SK-N-SH (cell line): Measurements from ENCODE around the gene ASPG. TPM values are rescaled to one million over a fixed set of nuclear protein-coding genes. Genes with fewer than 3 reads are reported as not detected.

ENCODE experiments used
- CTCF ChIA-PET: fragments of 300-600, 350-600 bp; formaldehyde crosslinking; extraction: SDS; loops from one replicate; lab custom pipeline; 2021; lab: Yijun Ruan, JAX
- POLR2A ChIA-PET: fragments of 350-600 bp; sonication (Branson Sonifier 250); formaldehyde crosslinking; extraction: SDS; loops from one replicate; lab custom pipeline; 2020; ENCODE audit warnings: antibody characterized with exemption, inconsistent platforms; lab: Yijun Ruan, JAX
- DNase-seq: peaks from one replicate; pipeline ENCODE4 v3.0.0; 2012
- H2AFZ ChIP-seq: fragments of 200-600 bp; sonication (generic); 2 replicates; pipeline ENCODE4 v1.8.1; 2016; ENCODE audit warnings: antibody characterized with exemption, mild to moderate bottlenecking, low read depth
- H3F3A ChIP-seq: fragments of 200-600 bp; sonication (generic); replicated peaks from 2 replicates; pipeline ENCODE3; 2016; ENCODE audit warnings: antibody characterized with exemption, mild to moderate bottlenecking; ENCODE audit not compliant: insufficient read depth
- H3K27ac ChIP-seq, 2 experiments: fragments of 200-500 bp in 1 of 2; fragments of 200-600 bp in 1 of 2; sonication (Bioruptor generic) in 1 of 2; sonication (generic), shearing (Covaris generic) in 1 of 2; 2 replicates each; pipeline versions ENCODE4 v1.5.1 to v1.6.1; 2014 to 2016; ENCODE audit warnings: low read depth in 2 of 2, inconsistent platforms in 1 of 2, low read length in 1 of 2, mild to moderate bottlenecking in 1 of 2, mixed read lengths in 1 of 2
- H3K27me3 ChIP-seq: fragments of 200-600 bp; sonication (generic), shearing (Covaris generic); 2 replicates; pipeline ENCODE4 v1.6.1; 2016; ENCODE audit warnings: mixed run types; ENCODE audit not compliant: insufficient read depth
- H3K36me3 ChIP-seq, 2 experiments: fragments of 200-500 bp in 1 of 2; fragments of 200-600 bp in 1 of 2; sonication (Bioruptor generic) in 1 of 2; sonication (generic) in 1 of 2; replicated peaks in 1 of 2; 2 replicates each; pipeline versions ENCODE3 to v1.5.1; 2014 to 2016; ENCODE audit warnings: low read length in 1 of 2, mild to moderate bottlenecking in 1 of 2; ENCODE audit not compliant: insufficient read depth in 2 of 2, control insufficient read depth in 1 of 2
- H3K4me1 ChIP-seq, 2 experiments: fragments of 200-500 bp in 1 of 2; fragments of 200-600 bp in 1 of 2; sonication (Bioruptor generic) in 1 of 2; sonication (generic), shearing (Covaris generic) in 1 of 2; 2 replicates each; pipeline versions ENCODE4 v1.5.1 to v1.6.1; 2014 to 2016; ENCODE audit warnings: low read depth in 1 of 2, low read length in 1 of 2, mixed run types in 1 of 2; ENCODE audit not compliant: insufficient read depth in 2 of 2, control insufficient read depth in 1 of 2
- H3K4me2 ChIP-seq: fragments of 200-600 bp; sonication (generic), shearing (Covaris generic); 2 replicates; pipeline ENCODE4 v1.6.1; 2017; ENCODE audit warnings: mixed run types
- H3K4me3 ChIP-seq, 2 experiments: fragments of 200-500 bp in 1 of 2; fragments of 200-600 bp in 1 of 2; sonication (Bioruptor generic) in 1 of 2; sonication (generic), shearing (Covaris generic) in 1 of 2; 2 replicates each; pipeline versions ENCODE4 v1.5.1 to v1.8.1; 2014 to 2016; ENCODE audit warnings: low read depth in 2 of 2, inconsistent platforms in 1 of 2, low read length in 1 of 2, mild to moderate bottlenecking in 1 of 2, mixed read lengths in 1 of 2, moderate library complexity in 1 of 2
- H3K79me2 ChIP-seq: fragments of 200-600 bp; sonication (generic); 2 replicates; pipeline ENCODE4 v1.8.1; 2017; ENCODE audit warnings: mild to moderate bottlenecking; ENCODE audit not compliant: insufficient read depth
- H3K9ac ChIP-seq: fragments of 200-600 bp; sonication (generic); 2 replicates; pipeline ENCODE4 v1.6.1; 2017; ENCODE audit warnings: mixed run types
- H3K9me2 ChIP-seq: fragments of 200-600 bp; sonication (generic); 2 replicates; pipeline ENCODE4 v1.6.1; 2017; ENCODE audit warnings: mixed run types
- H3K9me3 ChIP-seq: fragments of 200-600 bp; sonication (generic); 2 replicates; pipeline ENCODE4 v1.6.1; 2017; ENCODE audit warnings: mixed run types, mild to moderate bottlenecking, moderate library complexity
- H4K20me1 ChIP-seq: fragments of 200-600 bp; sonication (generic); 2 replicates; pipeline ENCODE4 v1.6.1; 2017; ENCODE audit warnings: mild to moderate bottlenecking, mixed run types; ENCODE audit not compliant: insufficient read depth
- CTCF ChIP-seq: fragments of 200-600 bp; sonication (generic); IDR thresholded peaks from 2 replicates; pipeline ENCODE4 v1.6.1; 2017; ENCODE audit warnings: antibody characterized with exemption, mild to moderate bottlenecking, moderate library complexity
- ELF1 ChIP-seq: IDR thresholded peaks from 2 replicates; pipeline ENCODE4 v1.4.0; 2012
- EZH2phosphoT487 ChIP-seq: fragments of 200-600 bp; sonication (generic); IDR thresholded peaks from 2 replicates; pipeline ENCODE4 v1.6.1; 2017; ENCODE audit warnings: low read depth, mixed run types, mild to moderate bottlenecking, antibody characterized with exemption, moderate library complexity, borderline replicate concordance
- FOXJ3 ChIP-seq: sonication (generic); formaldehyde crosslinking; IDR thresholded peaks from 2 replicates; pipeline ENCODE4 v1.5.1; 2020; ENCODE audit warnings: mild to moderate bottlenecking, missing genetic modification reagents
- FOXM1 ChIP-seq: IDR thresholded peaks from 2 replicates; pipeline ENCODE4 v1.4.0; 2012; ENCODE audit warnings: low read depth, mild to moderate bottlenecking
- GABPA ChIP-seq: IDR thresholded peaks from 2 replicates; pipeline ENCODE4 v1.4.0; 2012; ENCODE audit warnings: low read depth, mild to moderate bottlenecking
- GATA2 ChIP-seq: sonication (generic); formaldehyde crosslinking; IDR thresholded peaks from 2 replicates; pipeline ENCODE4 v1.5.0; 2020; ENCODE audit warnings: mild to moderate bottlenecking, missing genetic modification reagents
- JUND ChIP-seq: IDR thresholded peaks from 2 replicates; pipeline ENCODE4 v1.4.0; 2012
- MAX ChIP-seq: IDR thresholded peaks from 2 replicates; pipeline ENCODE4 v1.4.0; 2012; ENCODE audit warnings: low read depth
- NRF1 ChIP-seq: IDR thresholded peaks from 2 replicates; pipeline ENCODE4 v1.6.1; 2012; ENCODE audit warnings: low read depth, mild to moderate bottlenecking, low read length
- PBX3 ChIP-seq: IDR thresholded peaks from 2 replicates; pipeline ENCODE4; 2012
- SMC3 ChIP-seq: IDR thresholded peaks from 2 replicates; pipeline ENCODE4 v1.6.1; 2012; ENCODE audit warnings: low read depth, low read length, improper control_type of control experiment
- TAF1 ChIP-seq: IDR thresholded peaks from 2 replicates; pipeline ENCODE4 v1.6.1; 2012; ENCODE audit warnings: low read depth, mild to moderate bottlenecking, low read length, moderate library complexity, borderline replicate concordance
- TEAD4 ChIP-seq: IDR thresholded peaks from 2 replicates; pipeline ENCODE4 v1.4.0; 2012; ENCODE audit warnings: mild to moderate bottlenecking, borderline replicate concordance; ENCODE audit not compliant: insufficient read depth
- USF2 ChIP-seq: fragments of 150-350 bp; IDR thresholded peaks from 2 replicates; pipeline ENCODE4 v1.6.1; 2017; ENCODE audit warnings: antibody characterized with exemption, low read length, low read depth, borderline replicate concordance
- YY1 ChIP-seq: IDR thresholded peaks from 2 replicates; pipeline ENCODE4 v1.4.0; 2012; ENCODE audit warnings: low read depth, mild to moderate bottlenecking
- WGBS: methylation state at CpG from one replicate; pipeline ENCODE4 v1.1.6; 2017; ENCODE audit warnings: low lambda C conversion rate; 5-methylcytosine and 5-hydroxymethylcytosine counted together
- polyA plus RNA-seq, 3 experiments: library from polyadenylated mRNA; depleted of rRNA; stranded (reverse); fragments of >200 nt; gene quantifications; 2 replicates each; pipeline ENCODE4 v1.2.3, GENCODE V29; 2012

ASPG gene
- polyA plus RNA-seq, 1 of the 3 experiments (the other 2 are of a cell fraction) = not detected

- 42% methylated on average over 4 of the region's 4 CpGs for WGBS
- CTCF ChIA-PET = interaction anchor here (0.6 kb wide), 1 partner anchor 591 kb away, joined by 4 read pairs; no protein-coding TSS in a partner anchor
Observed at GRCh38 chr14:104073764-104074163, 11.7 kb upstream of the ASPG start.

GRCh38 chr14:104075530-104076151, 9.9 kb upstream of the ASPG start:
- no peaks in the 10 kb centered on the region for H4K20me1 ChIP-seq
- H3K9me2 ChIP-seq = no peaks in the 10 kb centered on the region
- ChIA-PET CTCF (interaction anchor here (0.6 to 5.2 kb wide), 19 partner anchors 9 to 560 kb away, joined by 3 to 166 read pairs (median 3); partner anchors contain the start of gene ASPG), POLR2A (no interaction called here)
- no peaks in the 10 kb centered on the region for H3K9me3 ChIP-seq
- H3F3A ChIP-seq = peaks cover 3% of the 10 kb centered on the region
- no peak overlapping the region for H2AFZ ChIP-seq
- DNase-seq = peak; percentile 32
- H3K27ac ChIP-seq = no peak overlapping the region
- H3K9ac ChIP-seq = no peak overlapping the region
- no peak overlapping the region; a peak in 1 of 4 replicates for H3K4me3 ChIP-seq
- no peaks in the 10 kb centered on the region for H3K79me2 ChIP-seq
- WGBS = 37% methylated on average over 6 of the region's 6 CpGs
- H3K27me3 ChIP-seq = no peaks in the 10 kb centered on the region
- no peaks in the 10 kb centered on the region for H3K36me3 ChIP-seq
- H3K4me2 ChIP-seq = no peak overlapping the region
- H3K4me1 ChIP-seq = no peaks in the 10 kb centered on the region; a peak in 1 of 4 replicates
- TF ChIP-seq FOXM1 = no peak
- TF ChIP-seq SMC3 = peak; percentile 22; the same call in 1 of the 2 replicates
- no peak for TF ChIP-seq ELF1
- TF ChIP-seq FOXJ3 (CRISPR knock-in tag) = no peak
- no peak for TF ChIP-seq TAF1
- TF ChIP-seq CTCF = peak; percentile 41
- no peak for TF ChIP-seq GABPA
- no peak for TF ChIP-seq NRF1
- TF ChIP-seq GATA2 (CRISPR knock-in tag) = no peak
- no peak for TF ChIP-seq JUND
- no peak for TF ChIP-seq TEAD4
- TF ChIP-seq EZH2phosphoT487 = no peak
- TF ChIP-seq PBX3 = no peak
- TF ChIP-seq USF2 = no peak
- no peak for TF ChIP-seq YY1

More at GRCh38 chr14:104073764-104074163, 11.7 kb upstream of the ASPG start:
- H3K79me2 ChIP-seq = no peaks in the 10 kb centered on the region
- no peaks in the 10 kb centered on the region for H3K9me2 ChIP-seq
- no peaks in the 10 kb centered on the region for H3K9me3 ChIP-seq
- no peak for TF ChIP-seq YY1
- TF ChIP-seq SMC3 = no peak
- no peak for TF ChIP-seq TAF1
- TF ChIP-seq EZH2phosphoT487 = no peak
- no peak for TF ChIP-seq FOXJ3 (CRISPR knock-in tag)
- no peak for TF ChIP-seq MAX
- TF ChIP-seq CTCF = no peak
- TF ChIP-seq, all 33 proteins: peak for 0
- Histone ChIP-seq H3K36me3 (no peaks in the 10 kb centered on the region), H3K4me1 (no peaks in the 10 kb centered on the region; a peak in 1 of 4 replicates), H3K9ac (no peak overlapping the region), H3F3A (peaks cover 3% of the 10 kb centered on the region), H3K4me2 (no peak overlapping the region), H3K4me3 (no peak overlapping the region), H2AFZ (no peak overlapping the region), H4K20me1 (no peaks in the 10 kb centered on the region), H3K27ac (no peak overlapping the region), H3K27me3 (peaks cover 7% of the 10 kb centered on the region; the same call in 1 of the 2 replicates)
- POLR2A ChIA-PET = no interaction called here
- no peak for DNase-seq
